ENCODE data around the gene TCEANC.

The TCEANC gene

GRCh38 chrX:13688384-13688957 lies 35.5 kb downstream of the TCEANC start:
- no peak for DNase-seq
- intact Hi-C loops (cut with DNase I), result no loop called here

- intact Hi-C loops (cut with DNase I), result no loop called here
Observed at GRCh38 chrX:13688958-13689740, 36.2 kb downstream of the TCEANC start, which contains the start of gene RAB9A. TSS of gene RAB9A (plus strand) at chrX:13689128. CDS start at chrX:13708747, 19,619 bp downstream.

GRCh38 chrX:13689741-13690211 lies 36.8 kb downstream of the TCEANC start:
- intact Hi-C loops (cut with DNase I), result no loop called here
- no peak for DNase-seq

More at GRCh38 chrX:13688958-13689740, 36.2 kb downstream of the TCEANC start, which contains the start of gene RAB9A:
- peak; percentile 52 to 92 (median 85) for DNase-seq

- intact Hi-C loops (cut with DNase I), result no loop called here
- no peak for DNase-seq
Observed at GRCh38 chrX:13690836-13691235, 37.9 kb downstream of the TCEANC start.

- DNase-seq, result no peak
- intact Hi-C loops (cut with DNase I), result no loop called here
Observed at GRCh38 chrX:13691841-13692371, 39.0 kb downstream of the TCEANC start.

GRCh38 chrX:13692771-13693231 lies 39.9 kb downstream of the TCEANC start:
- intact Hi-C loops (cut with DNase I), result no loop called here
- DNase-seq, result no peak

- intact Hi-C loops (cut with DNase I), result no loop called here
- peak in 2 of 42 donors; percentile 14 to 15 for DNase-seq
Observed at GRCh38 chrX:13693341-13693961, 40.5 kb downstream of the TCEANC start.

GRCh38 chrX:13694359-13694758 lies 41.4 kb downstream of the TCEANC start:
- intact Hi-C loops (cut with DNase I), result no loop called here
- no peak for DNase-seq

- no peak for DNase-seq
- intact Hi-C loops (cut with DNase I), result no loop called here
Observed at GRCh38 chrX:13694983-13695382, 42.0 kb downstream of the TCEANC start.

- intact Hi-C loops (cut with DNase I), result no loop called here
- no peak for DNase-seq
Observed at GRCh38 chrX:13695601-13696115, 42.7 kb downstream of the TCEANC start.

GRCh38 chrX:13697455-13697854 lies 44.5 kb downstream of the TCEANC start:
- no peak for DNase-seq
- intact Hi-C loops (cut with DNase I), result no loop called here

- intact Hi-C loops (cut with DNase I), result no loop called here
- no peak for DNase-seq
Observed at GRCh38 chrX:13697976-13698375, 45.0 kb downstream of the TCEANC start.

- intact Hi-C loops (cut with DNase I), result no loop called here
- DNase-seq, result no peak
Observed at GRCh38 chrX:13698432-13698831, 45.5 kb downstream of the TCEANC start.

GRCh38 chrX:13699183-13699826 lies 46.4 kb downstream of the TCEANC start:
- DNase-seq, result no peak
- intact Hi-C loops (cut with DNase I), result no loop called here

GRCh38 chrX:13700380-13700779 lies 47.4 kb downstream of the TCEANC start:
- DNase-seq, result no peak
- intact Hi-C loops (cut with DNase I), result no loop called here

- DNase-seq, result no peak
- intact Hi-C loops (cut with DNase I), result no loop called here
Observed at GRCh38 chrX:13702111-13702789, 49.3 kb downstream of the TCEANC start.

GRCh38 chrX:13703135-13703534 lies 50.2 kb downstream of the TCEANC start:
- intact Hi-C loops (cut with DNase I), result no loop called here
- DNase-seq, result no peak

GRCh38 chrX:13703589-13703988 lies 50.6 kb downstream of the TCEANC start:
- DNase-seq, result no peak
- intact Hi-C loops (cut with DNase I), result no loop called here

- intact Hi-C loops (cut with DNase I), result no loop called here
- no peak for DNase-seq
Observed at GRCh38 chrX:13711141-13711540, 58.2 kb downstream of the TCEANC start.

Measured in head of caudate nucleus (tissue), 42 donors.